Retinal pigment epithelial cell (primary cell): ENCODE data around the gene MRPL33.

Experiments
- DNase-seq: peaks from one replicate; pipeline ENCODE4 v3.0.0-alpha.2; 2010; ENCODE audit warnings: low read depth
- H3K4me3 ChIP-seq: 2 replicates; pipeline ENCODE4 v1.5.1; 2011; ENCODE audit warnings: mild to moderate bottlenecking, low read length, control low read depth, moderate library complexity
- TF ChIP-seq, protein P1 (sequence below): conservative IDR thresholded peaks from 2 replicates; pipeline ENCODE4 v1.5.1; 2011; ENCODE audit warnings: low read depth, low read length, control low read depth, inconsistent platforms

Gene MRPL33

GRCh38 chr2:27808984-27809383 lies 37.5 kb downstream of the MRPL33 start:
- TF ChIP-seq, protein P1, sequence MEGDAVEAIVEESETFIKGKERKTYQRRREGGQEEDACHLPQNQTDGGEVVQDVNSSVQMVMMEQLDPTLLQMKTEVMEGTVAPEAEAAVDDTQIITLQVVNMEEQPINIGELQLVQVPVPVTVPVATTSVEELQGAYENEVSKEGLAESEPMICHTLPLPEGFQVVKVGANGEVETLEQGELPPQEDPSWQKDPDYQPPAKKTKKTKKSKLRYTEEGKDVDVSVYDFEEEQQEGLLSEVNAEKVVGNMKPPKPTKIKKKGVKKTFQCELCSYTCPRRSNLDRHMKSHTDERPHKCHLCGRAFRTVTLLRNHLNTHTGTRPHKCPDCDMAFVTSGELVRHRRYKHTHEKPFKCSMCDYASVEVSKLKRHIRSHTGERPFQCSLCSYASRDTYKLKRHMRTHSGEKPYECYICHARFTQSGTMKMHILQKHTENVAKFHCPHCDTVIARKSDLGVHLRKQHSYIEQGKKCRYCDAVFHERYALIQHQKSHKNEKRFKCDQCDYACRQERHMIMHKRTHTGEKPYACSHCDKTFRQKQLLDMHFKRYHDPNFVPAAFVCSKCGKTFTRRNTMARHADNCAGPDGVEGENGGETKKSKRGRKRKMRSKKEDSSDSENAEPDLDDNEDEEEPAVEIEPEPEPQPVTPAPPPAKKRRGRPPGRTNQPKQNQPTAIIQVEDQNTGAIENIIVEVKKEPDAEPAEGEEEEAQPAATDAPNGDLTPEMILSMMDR = no peak
- no peak overlapping the region for H3K4me3 ChIP-seq
- no peak for DNase-seq

GRCh38 chr2:27809761-27810241 lies 38.3 kb downstream of the MRPL33 start:
- TF ChIP-seq, protein P1 = no peak
- DNase-seq = peak; percentile 39

GRCh38 chr2:27810455-27810854 lies 38.9 kb downstream of the MRPL33 start:
- no peak overlapping the region for H3K4me3 ChIP-seq
- TF ChIP-seq, protein P1 = no peak
- no peak for DNase-seq

More at GRCh38 chr2:27809761-27810241, 38.3 kb downstream of the MRPL33 start:
- H3K4me3 ChIP-seq = no peak overlapping the region

GRCh38 chr2:27811768-27812167 lies 40.2 kb downstream of the MRPL33 start:
- no peak overlapping the region for H3K4me3 ChIP-seq
- DNase-seq = no peak
- TF ChIP-seq, protein P1 = no peak

DNA sequence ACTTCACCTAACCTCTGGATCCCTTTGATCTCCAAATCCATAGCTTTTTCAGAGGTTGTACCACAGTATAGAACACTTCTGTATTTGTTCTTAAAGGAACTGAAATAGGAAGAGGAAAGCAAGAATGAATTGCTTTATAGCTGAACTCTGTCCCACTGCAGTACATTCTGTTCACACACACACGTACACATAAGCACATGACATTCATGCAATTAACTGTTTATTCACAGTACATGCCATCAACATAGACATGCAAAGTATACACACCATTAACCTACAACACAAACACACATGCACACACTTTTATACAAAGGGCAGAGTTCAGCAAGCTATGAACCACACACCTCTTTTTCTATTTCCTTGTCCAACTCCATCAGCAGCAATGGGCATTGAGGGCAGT lies 43.2 kb downstream of the MRPL33 start:
- TF ChIP-seq, protein P1 = no peak
- no peak overlapping the region for H3K4me3 ChIP-seq
- DNase-seq = no peak

- DNase-seq = no peak
- H3K4me3 ChIP-seq = no peak overlapping the region
- TF ChIP-seq, protein P1 = no peak
These were observed 44.4 kb downstream of the MRPL33 start for GRCh38 chr2:27815860-27816438.

- H3K4me3 ChIP-seq = no peak overlapping the region
- DNase-seq = no peak
- TF ChIP-seq, protein P1 = no peak
These were observed 50.5 kb downstream of the MRPL33 start for GRCh38 chr2:27822049-27822448.
